Adrenal gland (tissue), 12 donors: ENCODE measurements around the gene RBBP4. TPM values are rescaled to one million over a fixed set of nuclear protein-coding genes. Genes with fewer than 3 reads are reported as not detected.

Experiments used
- DNase-seq, 7 donors: peaks; one replicate each; pipeline ENCODE4 v3.0.0-alpha.2; 2019 to 2020
- H3K27ac ChIP-seq, 5 donors: fragments of 200-600 bp; sonication (generic) in 4 of 5; 1 replicate in 3 of 5; 2 replicates in 2 of 5; pipeline versions ENCODE4 v1.5.1 to v1.8.0; 2016 to 2020; ENCODE audit warnings: mild to moderate bottlenecking in 1 of 5
- H3K27me3 ChIP-seq: fragments of 200-600 bp; 2 replicates; pipeline ENCODE4 v1.8.0; 2021
- H3K36me3 ChIP-seq, 2 donors: fragments of 200-600 bp; replicated peaks in 1 of 2; 1 replicate in 1 of 2; 2 replicates in 1 of 2; pipeline versions ENCODE4 v1.5.1 to v1.8.0; 2018 to 2022
- H3K4me1 ChIP-seq, 2 donors: fragments of 200-600 bp; replicated peaks in 1 of 2; 1 replicate in 1 of 2; 2 replicates in 1 of 2; pipeline versions ENCODE4 v1.5.1 to v1.8.0; 2018 to 2021
- H3K4me3 ChIP-seq, 4 donors: fragments of 200-600 bp; sonication (generic) in 3 of 4; one replicate each; pipeline ENCODE4 v1.5.1; 2016 to 2018
- H3K9me3 ChIP-seq, 3 donors: fragments of 200-600 bp; sonication (generic) in 1 of 3; replicated peaks in 1 of 3; 1 replicate in 2 of 3; 2 replicates in 1 of 3; pipeline versions ENCODE4 v1.5.1 to v1.8.0; 2016 to 2021
- POLR2A ChIP-seq, 2 donors: fragments of 450-650 bp; IDR thresholded peaks; one replicate each; pipeline ENCODE4 v1.6.1; 2017; ENCODE audit warnings: antibody characterized with exemption in 2 of 2, mild to moderate bottlenecking in 2 of 2, moderate library complexity in 1 of 2
- WGBS, 4 donors: extraction: QIAGEN DNeasy Blood & Tissue Kit in 2 of 4; methylation state at CpG; one replicate each; pipeline versions ENCODE4 v1.1.5 to v1.1.7; 2013 to 2017; 5-methylcytosine and 5-hydroxymethylcytosine counted together
- intact Hi-C, 2 donors: fragments of 100-400 bp; cut with DNase I; formaldehyde crosslinking; loops; one replicate each; pipeline versions ENCODE4 v1.14.1 to v1.15.0; 2022 to 2023
- polyA plus RNA-seq, 3 donors: library from polyadenylated mRNA; stranded (reverse); fragments of 200-250 nt in 2 of 3; fragments of 350-450 nt in 1 of 3; fragmentation: Illumina TruSeq in 1 of 3; extraction: RNeasy Lipid Tissue Mini Kit (QIAGEN cat#74804) in 1 of 3; gene quantifications; one replicate each; pipeline ENCODE4 v1.2.3, GENCODE V29; 2013 to 2014
- small RNA-seq, 2 donors: library from RNA; depleted of rRNA; stranded (forward); fragments of <200 nt; gene quantifications; one replicate each; pipeline ENCODE3, GENCODE V24; 2016
- total RNA-seq, 9 donors: library from RNA; depleted of rRNA in 4 of 9; stranded (reverse); fragments of >200 nt in 4 of 9; fragments of 120-200 nt in 1 of 9; fragmentation: NEBNext Ultra II Directional in 1 of 9; extraction: Animal tissue kit (Norgen Biotek cat#: 25700) in 1 of 9; gene quantifications; one replicate each; pipeline versions ENCODE4 v1.1.0 to v1.2.4, GENCODE V29; 2013 to 2023
- TF ChIP-seq, protein P1 (sequence below), 6 experiments: fragments of 450-650 bp in 4 of 6; fragments of 200-600 bp in 2 of 6; sonication (generic) in 1 of 6; IDR thresholded peaks; 1 replicate in 5 of 6; 2 replicates in 1 of 6; pipeline versions ENCODE4 v1.5.1 to v1.8.0; 2016 to 2021; ENCODE audit warnings: antibody characterized with exemption in 6 of 6, mild to moderate bottlenecking in 2 of 6, moderate library complexity in 1 of 6
- donor health status: healthy with polysubstance abuse.
- donor health status: Bipolar disorder and iron deficiency.
- donor health status: DM: yes; HTN: yes; CAD: no.
- donor health status: DM: no; HTN: no; CAD: no.
- donor health status: DM: no; HTN: no; CAD: no.
- donor health status: DM: yes; HTN: yes; CAD: no.

Gene RBBP4
- total and polyA plus RNA-seq, 12 donors: 24.8 to 212 (median 148) TPM

GRCh38 chr1:32728413-32729077, 77.5 kb downstream of the RBBP4 start:
- no peak for DNase-seq
- intact Hi-C loops: no loop called here
- WGBS, 4 donors: 86 to 95% (median 89%) methylated on average over 7 of the region's 7 CpGs
- Histone ChIP-seq H3K4me3 (no peak overlapping the region), H3K27me3 (no peaks in the 10 kb centered on the region), H3K27ac (peak overlapping the region in 3 of 5 donors; percentile 90 to 94 (median 92)), H3K4me1 (peaks cover 31 to 33% of the 10 kb centered on the region in 2 donors), H3K36me3 (no peaks in the 10 kb centered on the region), H3K9me3 (no peaks in the 10 kb centered on the region)
- TF ChIP-seq, protein P1, sequence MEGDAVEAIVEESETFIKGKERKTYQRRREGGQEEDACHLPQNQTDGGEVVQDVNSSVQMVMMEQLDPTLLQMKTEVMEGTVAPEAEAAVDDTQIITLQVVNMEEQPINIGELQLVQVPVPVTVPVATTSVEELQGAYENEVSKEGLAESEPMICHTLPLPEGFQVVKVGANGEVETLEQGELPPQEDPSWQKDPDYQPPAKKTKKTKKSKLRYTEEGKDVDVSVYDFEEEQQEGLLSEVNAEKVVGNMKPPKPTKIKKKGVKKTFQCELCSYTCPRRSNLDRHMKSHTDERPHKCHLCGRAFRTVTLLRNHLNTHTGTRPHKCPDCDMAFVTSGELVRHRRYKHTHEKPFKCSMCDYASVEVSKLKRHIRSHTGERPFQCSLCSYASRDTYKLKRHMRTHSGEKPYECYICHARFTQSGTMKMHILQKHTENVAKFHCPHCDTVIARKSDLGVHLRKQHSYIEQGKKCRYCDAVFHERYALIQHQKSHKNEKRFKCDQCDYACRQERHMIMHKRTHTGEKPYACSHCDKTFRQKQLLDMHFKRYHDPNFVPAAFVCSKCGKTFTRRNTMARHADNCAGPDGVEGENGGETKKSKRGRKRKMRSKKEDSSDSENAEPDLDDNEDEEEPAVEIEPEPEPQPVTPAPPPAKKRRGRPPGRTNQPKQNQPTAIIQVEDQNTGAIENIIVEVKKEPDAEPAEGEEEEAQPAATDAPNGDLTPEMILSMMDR (IDR thresholded peaks at IDR 0.05): no peak
- TF ChIP-seq POLR2A (IDR thresholded peaks at IDR 0.05): no peak

GRCh38 chr1:32729254-32730046, 78.4 kb downstream of the RBBP4 start:
- Histone ChIP-seq H3K4me3 (no peak overlapping the region), H3K9me3 (no peaks in the 10 kb centered on the region), H3K36me3 (no peaks in the 10 kb centered on the region), H3K27me3 (no peaks in the 10 kb centered on the region), H3K4me1 (peaks cover 31 to 33% of the 10 kb centered on the region in 2 donors), H3K27ac (peak overlapping the region; percentile 81 to 94 (median 90))
- no peak for TF ChIP-seq POLR2A (IDR thresholded peaks at IDR 0.05)
- TF ChIP-seq, protein P1 (IDR thresholded peaks at IDR 0.05): no peak
- WGBS, 4 donors: 55 to 61% (median 59%) methylated on average over 14 of the region's 14 CpGs
- DNase-seq: peak in 2 of 7 donors; percentile 44 to 58
- intact Hi-C loops: no loop called here

- 63 to 71% (median 71%) methylated on average over 5 to 9 of the region's 9 CpGs for WGBS, 4 donors
- Histone ChIP-seq H3K4me3 (no peak overlapping the region), H3K36me3 (no peaks in the 10 kb centered on the region), H3K27ac (no peak overlapping the region), H3K4me1 (peaks cover 18 to 21% of the 10 kb centered on the region in 2 donors), H3K27me3 (no peaks in the 10 kb centered on the region), H3K9me3 (no peaks in the 10 kb centered on the region)
- DNase-seq: no peak
- intact Hi-C loops: no loop called here
- TF ChIP-seq, protein P1 (IDR thresholded peaks at IDR 0.05): no peak
- TF ChIP-seq POLR2A (IDR thresholded peaks at IDR 0.05): no peak
Measured at GRCh38 chr1:32733582-32734321, 82.7 kb downstream of the RBBP4 start.

Small RNA genes within 50 kb of the gene (small RNA-seq; reads per million reads assigned to genes)
- gene RF00019: 0 reads per million in 2 donors

Other genes starting within 250 kb of the RBBP4 start
- gene ZBTB8B, start 186.1 kb upstream of the RBBP4 start, total RNA-seq: under 1 TPM in 7 of 9 donors, not detected in 2; under 0.01 to 0.89 (median 0.15) TPM
- gene ZBTB8B, start 186.1 kb upstream of the RBBP4 start, polyA plus RNA-seq: under 1 TPM; 0.03 to 0.09 (median 0.08) TPM
- gene ZBTB8A, start 111.8 kb upstream of the RBBP4 start, total RNA-seq: 1 to 10 TPM; 3.1 to 6.5 (median 4.8) TPM
- 1 to 10 TPM; 1.3 to 8.3 (median 1.9) TPM for gene ZBTB8A, start 111.8 kb upstream of the RBBP4 start, polyA plus RNA-seq
- 10 to 100 TPM in 8 of 9 donors, 1 to 10 TPM in 1; 9.7 to 53.6 (median 34.2) TPM for gene ZBTB8OS, start 658 bp upstream of the RBBP4 start, total RNA-seq
- gene ZBTB8OS, start 658 bp upstream of the RBBP4 start, polyA plus RNA-seq: 10 to 100 TPM; 64.9 to 83.0 (median 77.2) TPM
- 10 to 100 TPM in 4 of 9 donors, 1 to 10 TPM in 5; 5.6 to 35.4 (median 7.0) TPM for gene SYNC, start 51.6 kb downstream of the RBBP4 start, total RNA-seq
- 10 to 100 TPM in 1 of 3 donors, 1 to 10 TPM in 2; 3.2 to 15.2 (median 5.8) TPM for gene SYNC, start 51.6 kb downstream of the RBBP4 start, polyA plus RNA-seq
- 100 to 1,000 TPM in 5 of 9 donors, 10 to 100 TPM in 4; 73.9 to 190 (median 103) TPM for gene YARS1, start 166.2 kb downstream of the RBBP4 start, total RNA-seq
- gene YARS1, start 166.2 kb downstream of the RBBP4 start, polyA plus RNA-seq: 100 to 1,000 TPM in 1 of 3 donors, 10 to 100 TPM in 2; 55.5 to 183 (median 56.1) TPM
- gene S100PBP, start 166.4 kb downstream of the RBBP4 start, total RNA-seq: 10 to 100 TPM; 14.0 to 50.1 (median 38.1) TPM
- gene S100PBP, start 166.4 kb downstream of the RBBP4 start, polyA plus RNA-seq: 10 to 100 TPM; 14.0 to 45.9 (median 22.4) TPM
- gene FNDC5, start 219.7 kb downstream of the RBBP4 start, total RNA-seq: 10 to 100 TPM; 12.6 to 72.0 (median 43.2) TPM
- gene FNDC5, start 219.7 kb downstream of the RBBP4 start, polyA plus RNA-seq: 10 to 100 TPM; 15.8 to 67.3 (median 34.8) TPM
- gene HPCA, start 235.3 kb downstream of the RBBP4 start, total RNA-seq: under 1 TPM in 3 of 9 donors, not detected in 6; 0.17 to 0.70 (median 0.28) TPM
- gene HPCA, start 235.3 kb downstream of the RBBP4 start, polyA plus RNA-seq: 1 to 10 TPM in 1 of 3 donors, under 1 TPM in 2; 0.54 to 3.1 (median 0.70) TPM